Measurements from ENCODE around the gene NGDN. TPM values are rescaled to one million over a fixed set of nuclear protein-coding genes. Genes with fewer than 3 reads are reported as not detected.

The NGDN gene
- total and polyA plus RNA-seq, 2 of the 8 experiments (the other 6 are each of a cell fraction or from before 2014, with no cell fraction given), result 39.8 to 48.8 TPM

- Histone ChIP-seq H3K9ac (replicated peaks in 1 of 4; ENCODE audit: extremely low read depth in 1 of 4, low read depth in 3 of 4, low read length in 3 of 4) (no peak overlapping the region), H2BK12ac (ENCODE audit: low read depth, low read length) (no peak overlapping the region), H4K5ac (ENCODE audit: insufficient read length, low read depth, low read length) (no peak overlapping the region), H2BK120ac (replicated peaks; ENCODE audit: low read depth, low read length) (no peak overlapping the region), H4K20me1 (replicated peaks in 1 of 2; ENCODE audit: control insufficient read depth in 1 of 2, insufficient read depth in 2 of 2, low read length in 2 of 2) (no peaks in the 10 kb centered on the region), H2BK5ac (ENCODE audit: low read depth, low read length) (no peak overlapping the region), H3K36me3 (ENCODE audit: control insufficient read depth in 2 of 4, insufficient read depth in 4 of 4, low read length in 3 of 4) (no peaks in the 10 kb centered on the region), H3K4me2 (ENCODE audit: insufficient read depth in 1 of 2, low read depth in 2 of 2, low read length in 2 of 2) (no peak overlapping the region), H3K27ac (ENCODE audit: low read depth, low read length) (no peak overlapping the region), H3K79me1 (ENCODE audit: low read depth, low read length) (no peaks in the 10 kb centered on the region), H3K14ac (ENCODE audit: insufficient read length) (no peak overlapping the region), H2AFZ (ENCODE audit: low read length) (no peak overlapping the region), H3K79me2 (ENCODE audit: control insufficient read depth in 1 of 2, insufficient read depth in 2 of 2, low read length in 2 of 2) (no peaks in the 10 kb centered on the region), H4K8ac (ENCODE audit: extremely low read depth, insufficient read depth, low read length) (no peak overlapping the region), H2AK5ac (ENCODE audit: low read depth, low read length) (no peak overlapping the region), H2BK15ac (ENCODE audit: low read length) (no peak overlapping the region), H3K9me3 (ENCODE audit: insufficient read depth in 2 of 2, low read depth in 1 of 2, low read length in 1 of 2) (no peaks in the 10 kb centered on the region), H3K4ac (replicated peaks; ENCODE audit: insufficient read length, low read depth, low read length) (no peak overlapping the region), H3K23ac (ENCODE audit: insufficient read length) (no peak overlapping the region), H3K4me1 (replicated peaks in 1 of 4; ENCODE audit: control insufficient read depth in 3 of 4, insufficient read depth in 4 of 4, low read length in 3 of 4) (peaks cover 2 to 12% (median 9%) of the 10 kb centered on the region in 4 experiments), H3K23me2 (ENCODE audit: low read depth, low read length) (no peaks in the 10 kb centered on the region; the same call in none of the 2 replicates), H3K18ac (ENCODE audit: extremely low read depth, low read length) (no peak overlapping the region), H3K4me3 (ENCODE audit: extremely low read depth in 1 of 4, insufficient read depth in 2 of 4, low read depth in 3 of 4, low read length in 4 of 4) (no peak overlapping the region), H4K91ac (replicated peaks; ENCODE audit: insufficient read length, low read length) (no peak overlapping the region), H3K27me3 (replicated peaks in 1 of 4; ENCODE audit: control insufficient read depth in 3 of 4, extremely low read depth in 1 of 4, insufficient read depth in 3 of 4, low read length in 3 of 4) (peaks cover 0 to 2% (median 0%) of the 10 kb centered on the region in 4 experiments; a peak in 3 of 7 replicates), H3K56ac (replicated peaks; ENCODE audit: insufficient read length, low read depth, low read length) (no peak overlapping the region), H2BK20ac (ENCODE audit: low read length) (no peak overlapping the region)
- ChIA-PET CTCF (ENCODE audit: partially characterized antibody) (interaction anchor here (0.7 to 2.3 kb wide), 8 partner anchors 9 to 185 kb away, joined by 3 to 11 read pairs (median 3); partner anchors contain the start of gene MYH7), POLR2A (ENCODE audit: partially characterized antibody) (interaction anchor here (1.3 kb wide), 1 partner anchor 8 kb away, joined by 4 read pairs; no protein-coding TSS in a partner anchor)
- 73% methylated on average over 4 of the region's 4 CpGs; no CpG with 5 or more reads in 1 of the 2 experiments for WGBS, 2 experiments (ENCODE audit: extremely low coverage in 1 of 2, insufficient coverage in 1 of 2, insufficient read length in 1 of 2, insufficient replicate concordance in 2 of 2, low coverage in 1 of 2, low lambda C conversion rate in 2 of 2, missing lambda C conversion rate in 1 of 2)
- no peak for DNase-seq (ENCODE audit: low read depth in 1 of 2, low spot score in 2 of 2)
- no peak for FAIRE-seq
- TF ChIP-seq KDM1A (IDR thresholded peaks at IDR 0.05; ENCODE audit: borderline replicate concordance, low read length), result no peak
- no peak for TF ChIP-seq EP300 (IDR thresholded peaks at IDR 0.05; ENCODE audit: borderline replicate concordance in 1 of 2, low read depth in 2 of 2, low read length in 2 of 2)
- TF ChIP-seq POLR2A (IDR thresholded peaks at IDR 0.05; ENCODE audit: control extremely low read depth in 1 of 2, low read depth in 2 of 2, low read length in 2 of 2), result no peak
- no peak for TF ChIP-seq EZH2 (IDR thresholded peaks at IDR 0.05; ENCODE audit: low read depth, low read length, severe bottlenecking)
- no peak for TF ChIP-seq SP4 (IDR thresholded peaks at IDR 0.05; ENCODE audit: low read length)
- TF ChIP-seq CTBP2 (IDR thresholded peaks at IDR 0.05; ENCODE audit: borderline replicate concordance, insufficient read depth, insufficient read length, low read length), result no peak
- TF ChIP-seq, protein P1, sequence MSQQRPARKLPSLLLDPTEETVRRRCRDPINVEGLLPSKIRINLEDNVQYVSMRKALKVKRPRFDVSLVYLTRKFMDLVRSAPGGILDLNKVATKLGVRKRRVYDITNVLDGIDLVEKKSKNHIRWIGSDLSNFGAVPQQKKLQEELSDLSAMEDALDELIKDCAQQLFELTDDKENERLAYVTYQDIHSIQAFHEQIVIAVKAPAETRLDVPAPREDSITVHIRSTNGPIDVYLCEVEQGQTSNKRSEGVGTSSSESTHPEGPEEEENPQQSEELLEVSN (IDR thresholded peaks at IDR 0.05), result no peak
- no peak for TF ChIP-seq BACH1 (IDR thresholded peaks at IDR 0.05; ENCODE audit: low read length)
- TF ChIP-seq SUZ12 (IDR thresholded peaks at IDR 0.05; ENCODE audit: low read length), result no peak
- TF ChIP-seq SRF (IDR thresholded peaks at IDR 0.05; ENCODE audit: low read depth, low read length), result no peak
- TF ChIP-seq KDM5A (IDR thresholded peaks at IDR 0.05; ENCODE audit: low read length), result no peak
- TF ChIP-seq YY1 (IDR thresholded peaks at IDR 0.05; ENCODE audit: low read depth, low read length), result no peak
- TF ChIP-seq TEAD4 (IDR thresholded peaks at IDR 0.05; ENCODE audit: low read depth, low read length), result no peak
- no peak for TF ChIP-seq KDM4A (IDR thresholded peaks at IDR 0.05; ENCODE audit: low read depth, low read length, severe bottlenecking)
Observed at GRCh38 chr14:23445773-23446172, 23.7 kb upstream of the NGDN start.
